Suprapubic skin (tissue), 3 donors: ENCODE results near the gene SCYGR2.

Experiments used
- CTCF ChIP-seq, 2 donors: fragments of 200-600 bp in 1 of 2; fragments of 450-650 bp in 1 of 2; sonication (generic) in 1 of 2; IDR thresholded peaks; one replicate each; pipeline ENCODE4 v1.5.1; 2016 to 2019; ENCODE audit warnings: antibody characterized with exemption in 2 of 2, mild to moderate bottlenecking in 1 of 2, moderate library complexity in 1 of 2
- POLR2AphosphoS5 ChIP-seq, 3 donors: sonication (generic); formaldehyde crosslinking; IDR thresholded peaks; one replicate each; pipeline ENCODE4 v1.6.1; 2017; ENCODE audit warnings: antibody characterized with exemption in 3 of 3

GRCh38 chr2:227612546-227613271 is 14.0 kb downstream of the SCYGR2 start:
- TF ChIP-seq CTCF (IDR thresholded peaks at IDR 0.05) (no peak), POLR2AphosphoS5 (IDR thresholded peaks at IDR 0.05) (no peak)
